Measurements from ENCODE around the gene DSE.

The DSE gene

GRCh38 chr6:116431964-116432595, 61.3 kb downstream of the DSE start:
- ChIA-PET POLR2A (ENCODE audit: low non-redundant PET) (no interaction called here), CTCF (interaction anchor here (0.7 to 1.2 kb wide), 3 partner anchors 129 to 1870 kb away, joined by 3 to 5 read pairs (median 4); no protein-coding TSS in a partner anchor)
- no peak for TF ChIP-seq CTCF (conservative IDR thresholded peaks at IDR 0.05; ENCODE audit: low read depth)
- H3K27ac ChIP-seq: no peak overlapping the region
- DNase-seq (ENCODE audit: low spot score): no peak

GRCh38 chr6:116433206-116433712, 62.5 kb downstream of the DSE start:
- H3K27ac ChIP-seq: no peak overlapping the region
- ChIA-PET POLR2A (ENCODE audit: low non-redundant PET) (no interaction called here), CTCF (no interaction called here)
- DNase-seq (ENCODE audit: low spot score): no peak
- TF ChIP-seq CTCF (conservative IDR thresholded peaks at IDR 0.05; ENCODE audit: low read depth): no peak

- TF ChIP-seq CTCF (conservative IDR thresholded peaks at IDR 0.05; ENCODE audit: low read depth): no peak
- ChIA-PET POLR2A (ENCODE audit: low non-redundant PET) (no interaction called here), CTCF (interaction anchor here (0.5 kb wide), 1 partner anchor 1831 kb away, joined by 4 read pairs; no protein-coding TSS in a partner anchor)
- no peak overlapping the region for H3K27ac ChIP-seq
- no peak for DNase-seq (ENCODE audit: low spot score)
Observed at GRCh38 chr6:116434056-116434725, 63.4 kb downstream of the DSE start.

- POLR2A ChIA-PET (ENCODE audit: low non-redundant PET): no interaction called here
Observed at GRCh38 chr6:116436586-116436985, 65.8 kb downstream of the DSE start.

GRCh38 chr6:116437656-116438055, 66.9 kb downstream of the DSE start:
- no peak overlapping the region for H3K27ac ChIP-seq
- no peak for TF ChIP-seq CTCF (conservative IDR thresholded peaks at IDR 0.05; ENCODE audit: low read depth)
- ChIA-PET POLR2A (ENCODE audit: low non-redundant PET) (no interaction called here), CTCF (interaction anchor here (0.7 kb wide), 1 partner anchor 36 kb away, joined by 3 read pairs; no protein-coding TSS in a partner anchor)
- no peak for DNase-seq (ENCODE audit: low spot score)

More at GRCh38 chr6:116436586-116436985, 65.8 kb downstream of the DSE start:
- no peak for DNase-seq (ENCODE audit: low spot score)
- CTCF ChIA-PET: no interaction called here
- no peak for TF ChIP-seq CTCF (conservative IDR thresholded peaks at IDR 0.05; ENCODE audit: low read depth)
- no peak overlapping the region for H3K27ac ChIP-seq

GRCh38 chr6:116438590-116439448, 68.1 kb downstream of the DSE start:
- no peak for DNase-seq (ENCODE audit: low spot score)
- no peak for TF ChIP-seq CTCF (conservative IDR thresholded peaks at IDR 0.05; ENCODE audit: low read depth)
- POLR2A ChIA-PET (ENCODE audit: low non-redundant PET): no interaction called here
- no peak overlapping the region for H3K27ac ChIP-seq
- CTCF ChIA-PET: interaction anchor here (0.7 kb wide), 1 partner anchor 103 kb away, joined by 3 read pairs; no protein-coding TSS in a partner anchor

Data from RWPE1 (cell line).